SJCRH30 (cell line): ENCODE data around the gene CPNE2. TPM values are rescaled to one million over a fixed set of nuclear protein-coding genes. Genes with fewer than 3 reads are reported as not detected.
"Not testable (repeated sequence)": the region's sequence is repeated elsewhere in the genome, so short reads cannot be mapped to it uniquely, and the experiment has no call there.

ENCODE experiments used
- DNase-seq, 2 experiments: peaks; one replicate each; pipeline ENCODE4 v3.0.0-alpha.2; 2015 to 2020
- H3K27ac ChIP-seq: fragments of 250-450 bp; sonication (Bioruptor Pico); 2 replicates; pipeline ENCODE4 v1.5.1; 2020; ENCODE audit warnings: mild to moderate bottlenecking, moderate library complexity
- H3K27me3 ChIP-seq: fragments of 250-450 bp; sonication (Bioruptor Pico); 2 replicates; pipeline ENCODE4 v1.5.1; 2020; ENCODE audit warnings: mild to moderate bottlenecking, moderate library complexity
- H3K36me3 ChIP-seq: fragments of 250-450 bp; sonication (Bioruptor Pico); 2 replicates; pipeline ENCODE4 v1.5.1; 2020; ENCODE audit warnings: mild to moderate bottlenecking, moderate library complexity
- H3K4me1 ChIP-seq: fragments of 250-450 bp; sonication (Bioruptor Pico); 2 replicates; pipeline ENCODE4 v1.5.1; 2020; ENCODE audit warnings: mild to moderate bottlenecking, moderate library complexity
- H3K4me3 ChIP-seq: fragments of 250-450 bp; sonication (Bioruptor Pico); 2 replicates; pipeline ENCODE4 v1.5.1; 2020; ENCODE audit warnings: mild to moderate bottlenecking, moderate library complexity
- H3K9me3 ChIP-seq: fragments of 250-450 bp; sonication (Bioruptor Pico); replicated peaks from 2 replicates; pipeline ENCODE4 v1.5.1; 2020; ENCODE audit warnings: mild to moderate bottlenecking, moderate library complexity
- total RNA-seq: library from RNA; depleted of rRNA; stranded (reverse); fragments of >200 nt; shearing (Covaris generic); gene quantifications from 2 replicates; pipeline ENCODE4 v1.2.3, GENCODE V29; 2014

The CPNE2 gene
- total RNA-seq, 1 experiment from 2014 or later: 33.1 TPM

DNA sequence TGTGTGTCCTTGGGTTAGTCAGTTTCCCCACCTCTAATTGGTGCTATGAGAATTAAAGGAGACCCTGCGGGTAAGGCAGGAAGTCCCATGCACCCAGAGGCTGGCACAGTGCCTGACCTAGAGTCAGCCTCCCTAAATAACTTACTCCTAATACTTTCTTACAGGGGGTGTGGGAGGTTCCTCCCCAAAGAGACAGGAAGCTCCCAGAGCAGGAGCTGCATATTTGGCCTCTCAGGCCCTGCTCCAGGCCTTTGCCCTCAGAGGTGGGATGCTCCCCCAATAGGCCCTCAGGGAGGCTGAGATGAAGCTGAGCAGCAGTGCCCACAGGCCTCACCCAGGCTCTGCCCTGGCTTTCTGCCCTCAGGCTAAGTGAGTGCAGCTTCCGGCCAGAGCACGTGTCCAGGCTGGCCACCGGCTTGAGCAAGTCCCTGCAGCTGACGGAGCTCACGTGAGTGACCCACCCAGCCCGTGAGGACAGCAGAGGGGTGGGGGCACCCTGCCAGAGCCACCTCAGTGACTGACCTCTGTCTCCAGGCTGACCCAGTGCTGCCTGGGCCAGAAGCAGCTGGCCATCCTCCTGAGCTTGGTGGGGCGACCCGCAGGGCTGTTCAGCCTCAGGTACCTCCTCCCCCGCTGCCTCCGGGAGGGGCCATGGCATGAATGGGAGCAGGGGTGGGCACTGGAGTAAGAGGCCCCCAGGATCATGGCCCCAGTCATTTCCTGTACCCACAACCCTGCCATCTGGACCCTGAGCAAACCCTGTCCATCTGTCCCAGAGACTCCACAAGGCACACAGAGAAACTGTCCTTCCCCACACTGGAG, 31.1 kb upstream of the CPNE2 start:
- Histone ChIP-seq H3K4me1 (peaks cover 24% of the 10 kb centered on the region), H3K9me3 (no peaks in the 10 kb centered on the region), H3K36me3 (no peaks in the 10 kb centered on the region), H3K27ac (peak overlapping the region; percentile 78), H3K4me3 (peak overlapping the region; percentile 37), H3K27me3 (no peaks in the 10 kb centered on the region)
- DNase-seq: peak; percentile 91

GRCh38 chr16:57062329-57062728, 30.1 kb upstream of the CPNE2 start:
- H3K27ac ChIP-seq: peak overlapping the region; percentile 78
- H3K36me3 ChIP-seq: no peaks in the 10 kb centered on the region
- H3K4me3 ChIP-seq: peak overlapping the region; percentile 37
- H3K27me3 ChIP-seq: no peaks in the 10 kb centered on the region
- H3K9me3 ChIP-seq: no peaks in the 10 kb centered on the region
- peaks cover 24% of the 10 kb centered on the region for H3K4me1 ChIP-seq
- DNase-seq: peak; percentile 70 to 83

- not testable (repeated sequence) for H3K27ac ChIP-seq, H3K4me3 ChIP-seq, H3K27me3 ChIP-seq, H3K36me3 ChIP-seq, DNase-seq, H3K9me3 ChIP-seq
- peaks cover 24% of the 10 kb centered on the region for H3K4me1 ChIP-seq
Measured at GRCh38 chr16:57063189-57063588, 29.2 kb upstream of the CPNE2 start.

DNA sequence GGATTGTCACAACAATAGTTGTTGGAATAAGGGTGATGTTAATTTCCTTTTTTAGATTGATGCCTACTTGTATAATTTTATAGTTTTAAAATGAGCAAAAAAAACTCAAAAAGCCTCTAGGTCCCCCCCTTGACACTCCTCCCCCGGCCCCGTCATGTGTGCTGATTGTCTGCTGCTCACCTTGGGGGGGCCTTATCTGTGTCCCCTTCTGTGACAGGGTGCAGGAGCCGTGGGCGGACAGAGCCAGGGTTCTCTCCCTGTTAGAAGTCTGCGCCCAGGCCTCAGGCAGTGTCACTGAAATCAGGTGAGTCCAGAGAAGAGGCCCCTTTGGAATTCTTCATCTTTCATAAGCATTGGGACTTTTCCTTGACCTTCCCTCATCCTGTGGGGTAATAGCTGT, 27.4 kb upstream of the CPNE2 start:
- Histone ChIP-seq H3K4me3 (no peak overlapping the region), H3K9me3 (no peaks in the 10 kb centered on the region), H3K4me1 (peaks cover 24% of the 10 kb centered on the region), H3K27ac (no peak overlapping the region), H3K36me3 (no peaks in the 10 kb centered on the region), H3K27me3 (no peaks in the 10 kb centered on the region; the same call in 1 of the 2 replicates)
- no peak for DNase-seq

GRCh38 chr16:57066625-57067024, 25.8 kb upstream of the CPNE2 start:
- H3K4me3 ChIP-seq: no peak overlapping the region
- no peaks in the 10 kb centered on the region for H3K9me3 ChIP-seq
- H3K36me3 ChIP-seq: no peaks in the 10 kb centered on the region
- H3K4me1 ChIP-seq: peaks cover 10% of the 10 kb centered on the region; the same call in 1 of the 2 replicates
- H3K27me3 ChIP-seq: no peaks in the 10 kb centered on the region; the same call in 1 of the 2 replicates
- H3K27ac ChIP-seq: no peak overlapping the region
- no peak for DNase-seq

- no peak for DNase-seq
- Histone ChIP-seq H3K9me3 (no peaks in the 10 kb centered on the region), H3K36me3 (no peaks in the 10 kb centered on the region), H3K27ac (no peak overlapping the region), H3K4me3 (no peak overlapping the region), H3K4me1 (peaks cover 3% of the 10 kb centered on the region; the same call in 1 of the 2 replicates), H3K27me3 (no peaks in the 10 kb centered on the region; the same call in 1 of the 2 replicates)
Measured at GRCh38 chr16:57067347-57067746, 25.0 kb upstream of the CPNE2 start.

- H3K27me3 ChIP-seq: peaks cover 2% of the 10 kb centered on the region; the same call in 1 of the 2 replicates
- DNase-seq: no peak
- no peaks in the 10 kb centered on the region for H3K4me1 ChIP-seq
- H3K4me3 ChIP-seq: no peak overlapping the region
- no peak overlapping the region for H3K27ac ChIP-seq
- H3K9me3 ChIP-seq: no peaks in the 10 kb centered on the region
- H3K36me3 ChIP-seq: no peaks in the 10 kb centered on the region
Measured at GRCh38 chr16:57069053-57069452, 23.3 kb upstream of the CPNE2 start.

GRCh38 chr16:57069635-57070370, 22.6 kb upstream of the CPNE2 start:
- H3K4me1 ChIP-seq: no peaks in the 10 kb centered on the region
- no peak overlapping the region for H3K27ac ChIP-seq
- H3K27me3 ChIP-seq: peaks cover 2% of the 10 kb centered on the region; the same call in 1 of the 2 replicates
- no peak for DNase-seq
- no peaks in the 10 kb centered on the region for H3K9me3 ChIP-seq
- no peak overlapping the region for H3K4me3 ChIP-seq
- no peaks in the 10 kb centered on the region for H3K36me3 ChIP-seq

DNA sequence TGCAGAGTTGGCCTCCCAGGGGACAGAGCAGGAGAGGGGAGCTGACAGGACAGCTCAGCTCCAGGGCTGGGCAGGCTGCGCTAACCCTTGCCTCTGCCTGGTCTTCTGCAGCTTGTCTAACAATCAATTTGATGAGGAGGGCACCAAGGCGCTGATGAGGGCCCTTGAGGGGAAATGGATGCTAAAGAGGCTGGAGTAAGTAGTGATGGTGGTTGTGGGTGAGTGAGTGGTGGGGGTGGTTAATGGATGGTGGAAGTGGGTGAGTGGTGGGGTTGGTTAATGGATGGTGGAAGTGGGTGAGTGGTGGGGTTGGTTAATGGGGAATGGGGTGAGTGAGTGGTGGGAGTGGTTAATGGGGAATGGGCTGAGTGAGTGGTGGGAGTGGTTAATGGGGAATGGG, 22.0 kb upstream of the CPNE2 start:
- H3K36me3 ChIP-seq: no peaks in the 10 kb centered on the region
- H3K27ac ChIP-seq: no peak overlapping the region
- DNase-seq: no peak

GRCh38 chr16:57071081-57071732, 21.2 kb upstream of the CPNE2 start:
- not testable (repeated sequence) for DNase-seq

More for the DNA sequence above, 22.0 kb upstream of the CPNE2 start:
- H3K9me3 ChIP-seq: no peaks in the 10 kb centered on the region
- no peaks in the 10 kb centered on the region for H3K4me1 ChIP-seq
- no peak overlapping the region for H3K4me3 ChIP-seq
- peaks cover 2% of the 10 kb centered on the region; the same call in 1 of the 2 replicates for H3K27me3 ChIP-seq

GRCh38 chr16:57071831-57072582, 20.4 kb upstream of the CPNE2 start:
- Histone ChIP-seq H3K36me3 (no peaks in the 10 kb centered on the region), H3K4me1 (no peaks in the 10 kb centered on the region), H3K27me3 (peaks cover 7% of the 10 kb centered on the region; the same call in 1 of the 2 replicates), H3K4me3 (no peak overlapping the region), H3K27ac (no peak overlapping the region), H3K9me3 (no peaks in the 10 kb centered on the region)
- DNase-seq: no peak

More at GRCh38 chr16:57071081-57071732, 21.2 kb upstream of the CPNE2 start:
- H3K36me3 ChIP-seq, H3K9me3 ChIP-seq, H3K4me3 ChIP-seq, H3K27me3 ChIP-seq, H3K27ac ChIP-seq, H3K4me1 ChIP-seq: not testable (repeated sequence)

DNA sequence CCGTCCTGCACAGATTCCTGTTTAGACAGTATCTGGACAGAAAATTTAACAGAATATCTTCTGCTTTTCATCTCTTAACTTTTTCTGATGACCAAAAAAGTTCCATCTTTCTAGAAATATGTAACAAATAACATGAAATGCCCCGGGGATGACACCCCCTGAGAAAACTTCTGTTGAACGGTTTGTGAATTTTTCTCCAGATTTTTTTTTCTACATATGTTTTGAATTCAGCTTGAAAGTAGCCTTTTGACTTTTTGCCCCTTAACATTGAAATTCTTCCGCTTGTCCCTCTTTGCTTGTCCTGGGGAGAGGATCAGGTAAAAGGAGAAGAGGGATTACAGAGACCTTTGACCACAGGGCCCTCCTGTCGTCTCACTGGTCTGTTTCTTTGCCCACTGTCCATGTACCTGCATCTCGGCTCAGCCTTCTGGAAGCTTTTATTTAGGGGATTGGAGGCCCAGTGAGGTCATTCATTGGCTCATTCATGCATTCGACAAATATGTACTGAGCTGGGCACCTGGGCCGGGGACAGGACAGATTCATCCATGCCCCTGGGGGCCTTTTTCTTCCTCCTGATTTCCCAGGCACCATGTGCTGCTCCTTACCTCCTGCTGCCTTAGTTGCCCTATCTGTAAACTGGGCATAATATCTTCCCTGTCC, 19.6 kb upstream of the CPNE2 start:
- Histone ChIP-seq H3K4me1 (no peaks in the 10 kb centered on the region), H3K9me3 (no peaks in the 10 kb centered on the region), H3K4me3 (no peak overlapping the region), H3K27me3 (peaks cover 10% of the 10 kb centered on the region; the same call in 1 of the 2 replicates), H3K27ac (no peak overlapping the region), H3K36me3 (no peaks in the 10 kb centered on the region)
- DNase-seq: no peak

GRCh38 chr16:57077714-57078113, 14.7 kb upstream of the CPNE2 start:
- Histone ChIP-seq H3K4me3 (no peak overlapping the region), H3K9me3 (no peaks in the 10 kb centered on the region), H3K36me3 (no peaks in the 10 kb centered on the region), H3K4me1 (no peaks in the 10 kb centered on the region), H3K27ac (no peak overlapping the region), H3K27me3 (peaks cover 13% of the 10 kb centered on the region; the same call in 1 of the 2 replicates)
- DNase-seq: no peak

- H3K27me3 ChIP-seq: peaks cover 9% of the 10 kb centered on the region; the same call in 1 of the 2 replicates
- no peak overlapping the region for H3K27ac ChIP-seq
- no peak for DNase-seq
- no peaks in the 10 kb centered on the region for H3K36me3 ChIP-seq
- no peaks in the 10 kb centered on the region for H3K9me3 ChIP-seq
- no peaks in the 10 kb centered on the region; the same call in 1 of the 2 replicates for H3K4me1 ChIP-seq
- H3K4me3 ChIP-seq: no peak overlapping the region
Measured at GRCh38 chr16:57081744-57082143, 10.6 kb upstream of the CPNE2 start.
